ENCODE measurements around the gene RFX4. TPM values are rescaled to one million over a fixed set of nuclear protein-coding genes. Genes with fewer than 3 reads are reported as not detected.

RFX4 gene
- total RNA-seq, 4 donors from 2014 or later, result not detected

- no peaks in the 10 kb centered on the region for H3K9me3 ChIP-seq
- no peak for TF ChIP-seq CTCF (IDR thresholded peaks at IDR 0.05)
- no peak for TF ChIP-seq EP300 (IDR thresholded peaks at IDR 0.05)
- TF ChIP-seq POLR2A (IDR thresholded peaks at IDR 0.05), result no peak
- no peak for TF ChIP-seq POLR2AphosphoS5 (IDR thresholded peaks at IDR 0.05)
- peaks cover 100% of the 10 kb centered on the region for H3K27me3 ChIP-seq
- WGBS, result 2% methylated on average over 19 of the region's 60 CpGs
- no peaks in the 10 kb centered on the region for H3K36me3 ChIP-seq
- DNase-seq (ENCODE audit: low spot score in 2 of 2), result no peak
- peaks cover 66% of the 10 kb centered on the region for H3K4me1 ChIP-seq
- no peak overlapping the region for H3K27ac ChIP-seq
- H3K4me3 ChIP-seq, result peak overlapping the region; percentile 47
These were observed 669 bp downstream of the RFX4 start for GRCh38 chr12:106583242-106584103.

- Histone ChIP-seq H3K27ac (no peak overlapping the region), H3K9me3 (no peaks in the 10 kb centered on the region), H3K4me1 (peaks cover 66% of the 10 kb centered on the region), H3K27me3 (peaks cover 100% of the 10 kb centered on the region), H3K36me3 (no peaks in the 10 kb centered on the region), H3K4me3 (peak overlapping the region; percentile 47)
- TF ChIP-seq EP300 (IDR thresholded peaks at IDR 0.05), result no peak
- TF ChIP-seq POLR2A (IDR thresholded peaks at IDR 0.05), result no peak
- no peak for TF ChIP-seq CTCF (IDR thresholded peaks at IDR 0.05)
- TF ChIP-seq POLR2AphosphoS5 (IDR thresholded peaks at IDR 0.05), result no peak
- no peak for DNase-seq (ENCODE audit: low spot score in 2 of 2)
- WGBS, result 8% methylated on average over 37 of the region's 41 CpGs
These were observed 1.6 kb downstream of the RFX4 start for GRCh38 chr12:106584104-106585064.

GRCh38 chr12:106585105-106585520 lies 2.3 kb downstream of the RFX4 start:
- TF ChIP-seq CTCF (IDR thresholded peaks at IDR 0.05) (no peak), POLR2A (IDR thresholded peaks at IDR 0.05) (no peak), EP300 (IDR thresholded peaks at IDR 0.05) (no peak), POLR2AphosphoS5 (IDR thresholded peaks at IDR 0.05) (no peak)
- Histone ChIP-seq H3K4me3 (no peak overlapping the region), H3K27me3 (peaks cover 100% of the 10 kb centered on the region), H3K27ac (no peak overlapping the region), H3K4me1 (peaks cover 66% of the 10 kb centered on the region), H3K9me3 (no peaks in the 10 kb centered on the region), H3K36me3 (no peaks in the 10 kb centered on the region)
- DNase-seq (ENCODE audit: low spot score in 2 of 2), result no peak
- 4% methylated on average over 17 of the region's 17 CpGs for WGBS

- Histone ChIP-seq H3K27me3 (peaks cover 100% of the 10 kb centered on the region), H3K4me3 (peak overlapping the region; percentile 30), H3K27ac (no peak overlapping the region), H3K9me3 (no peaks in the 10 kb centered on the region), H3K36me3 (no peaks in the 10 kb centered on the region), H3K4me1 (peaks cover 65% of the 10 kb centered on the region)
- TF ChIP-seq POLR2AphosphoS5 (IDR thresholded peaks at IDR 0.05), result no peak
- no peak for TF ChIP-seq POLR2A (IDR thresholded peaks at IDR 0.05)
- no peak for TF ChIP-seq CTCF (IDR thresholded peaks at IDR 0.05)
- no peak for TF ChIP-seq EP300 (IDR thresholded peaks at IDR 0.05)
- no peak for DNase-seq (ENCODE audit: low spot score in 2 of 2)
- WGBS, result 2% methylated on average over 37 of the region's 63 CpGs
These were observed 2.9 kb downstream of the RFX4 start for GRCh38 chr12:106585521-106586277.
